NCI-H2196 treated with DMSO at 0.1 percent for 48 hours (cell line): ENCODE data around the gene CRYGB.

ENCODE experiments used
- DNase-seq: peaks from one replicate; lab custom pipeline; 2025; ENCODE audit not compliant: unreplicated experiment; lab: John Stamatoyannopoulos, UW

The CRYGB gene, protein sequence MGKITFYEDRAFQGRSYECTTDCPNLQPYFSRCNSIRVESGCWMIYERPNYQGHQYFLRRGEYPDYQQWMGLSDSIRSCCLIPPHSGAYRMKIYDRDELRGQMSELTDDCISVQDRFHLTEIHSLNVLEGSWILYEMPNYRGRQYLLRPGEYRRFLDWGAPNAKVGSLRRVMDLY

DNA sequence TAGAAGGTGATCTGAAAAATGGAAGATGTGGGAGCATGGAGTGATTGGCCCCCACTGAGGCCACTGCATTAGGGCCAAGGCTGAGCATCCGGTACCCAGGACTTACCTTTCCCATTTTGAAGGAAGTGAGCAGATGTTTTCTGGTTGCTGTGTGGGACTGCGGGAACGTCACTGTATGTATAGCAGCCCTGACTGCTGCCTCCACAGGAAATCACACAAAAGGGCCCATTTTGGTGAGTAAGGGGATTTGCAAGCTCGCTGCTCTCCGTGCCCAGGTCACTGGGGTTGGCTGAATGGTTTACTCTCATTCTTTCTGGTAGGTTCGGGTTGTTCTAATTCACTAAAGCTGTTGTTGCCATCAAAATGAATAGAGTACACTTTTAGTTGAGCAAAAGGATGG, at the start of gene CRYGB:
CRYGB (minus strand) TSS at position 153 of the 400 bp plus-strand sequence; CDS start at position 115, 38 bp downstream.
- no peak for DNase-seq

GRCh38 chr2:208195531-208195930, 49.6 kb upstream of the CRYGB start:
- no peak for DNase-seq

DNA sequence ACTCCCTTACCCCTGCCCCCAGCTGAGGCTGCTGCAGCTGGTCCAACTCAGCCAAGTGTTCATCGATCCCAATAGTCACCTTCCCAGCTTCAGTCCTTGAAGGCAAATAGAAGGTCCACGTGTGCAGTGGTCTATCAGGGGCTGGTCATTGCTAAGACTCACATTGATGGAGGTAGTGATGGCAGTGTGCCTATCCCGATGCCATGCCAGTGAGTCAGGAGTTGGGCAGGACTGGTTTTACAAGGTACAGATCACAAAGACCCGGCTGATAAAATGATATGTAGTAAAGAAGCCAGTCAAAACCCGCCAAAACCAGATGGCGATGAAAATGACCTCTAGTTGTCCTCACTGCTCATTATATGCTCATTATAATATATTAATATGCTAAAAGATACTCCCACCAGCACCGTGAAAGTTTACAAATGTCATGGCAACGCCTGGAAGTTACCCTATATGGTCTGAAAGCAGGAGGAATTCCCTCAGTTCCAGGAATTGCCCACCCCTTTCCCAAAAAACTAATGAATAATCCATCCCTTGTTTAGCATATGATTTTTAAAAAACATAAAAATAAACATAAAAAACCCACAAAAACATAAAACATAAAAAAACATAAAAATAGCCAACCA, 46.8 kb upstream of the CRYGB start:
- no peak for DNase-seq

DNA sequence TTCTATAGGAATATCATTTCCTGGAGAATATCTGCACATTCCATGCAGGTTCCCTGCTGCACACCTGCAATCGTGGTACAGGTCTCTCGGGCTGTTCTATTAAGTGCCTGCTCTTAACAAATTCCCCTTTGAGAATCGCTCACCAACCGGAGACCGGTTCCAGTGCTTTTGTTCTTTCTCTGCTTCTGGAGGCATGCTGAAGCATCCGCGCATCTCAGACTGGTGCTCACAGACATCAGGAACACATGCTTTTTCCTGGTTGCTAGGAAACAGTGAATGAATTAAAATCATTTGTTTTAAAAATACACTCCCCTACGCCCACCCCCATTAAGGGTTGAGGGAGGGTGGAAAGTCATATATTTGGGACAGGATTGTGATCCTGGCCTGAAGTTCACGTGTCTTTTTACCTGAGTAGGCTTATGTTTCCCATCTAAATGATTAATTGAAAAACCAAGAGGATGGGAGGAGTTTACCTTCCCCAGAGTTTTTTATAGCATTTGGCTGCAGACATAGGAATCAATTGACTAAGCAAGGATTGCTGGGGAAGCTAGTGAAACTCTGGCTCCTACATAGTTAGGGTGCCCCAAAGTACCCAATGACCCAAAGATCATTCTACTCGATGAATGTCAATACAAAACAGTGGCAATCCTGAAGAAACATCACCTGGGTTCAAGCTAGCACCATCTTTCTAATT, 44.0 kb upstream of the CRYGB start, which contains the start of gene C2orf80:
C2orf80 (minus strand) TSS at position 221 of the 694 bp plus-strand sequence. CDS start 3,044 bp downstream, outside the sequence.
- DNase-seq, result no peak

- DNase-seq, result no peak
Observed at GRCh38 chr2:208189069-208189809, 43.3 kb upstream of the CRYGB start.

DNA sequence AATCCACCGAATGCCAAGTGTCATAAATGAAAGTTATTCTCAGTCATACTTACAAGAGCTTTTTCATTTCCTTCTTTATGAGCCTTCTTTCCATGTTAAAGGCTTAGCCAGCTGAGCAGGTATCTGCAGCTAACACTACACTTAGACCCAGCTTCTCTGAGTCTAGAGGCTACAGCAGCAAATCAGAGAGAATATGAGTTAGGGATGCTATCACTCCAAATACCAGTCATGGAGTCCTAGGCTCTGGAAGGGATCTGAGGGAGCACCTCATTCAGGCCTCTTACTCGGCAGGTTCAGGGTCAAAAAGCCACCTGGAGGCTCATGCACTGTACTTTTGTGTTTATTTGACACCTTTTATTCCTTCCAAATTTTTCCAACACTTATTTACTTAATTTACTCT, 40.9 kb upstream of the CRYGB start:
- no peak for DNase-seq

DNA sequence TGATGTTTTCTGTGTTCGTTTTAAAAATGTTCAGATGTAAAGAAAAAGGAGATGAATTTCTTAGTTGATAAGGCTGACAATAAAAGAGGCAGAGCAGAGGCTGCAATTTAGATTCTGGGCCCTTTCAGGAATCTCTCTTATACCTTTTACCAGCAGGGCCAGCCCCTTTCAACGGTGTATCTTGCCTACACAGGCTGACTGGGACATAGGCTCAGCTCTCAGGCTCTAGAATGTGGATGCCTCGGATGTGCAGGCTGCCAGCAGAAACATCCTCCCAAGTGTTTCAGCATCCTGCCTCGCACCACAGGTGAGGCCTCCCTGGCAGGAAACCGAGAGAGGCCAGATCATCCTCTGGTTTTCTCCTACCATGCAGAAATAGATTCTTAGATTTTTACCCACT, 40.5 kb upstream of the CRYGB start:
- no peak for DNase-seq

- no peak for DNase-seq
Observed at GRCh38 chr2:208183972-208184705, 38.2 kb upstream of the CRYGB start.

GRCh38 chr2:208183526-208183925, 37.6 kb upstream of the CRYGB start:
- DNase-seq, result no peak

DNA sequence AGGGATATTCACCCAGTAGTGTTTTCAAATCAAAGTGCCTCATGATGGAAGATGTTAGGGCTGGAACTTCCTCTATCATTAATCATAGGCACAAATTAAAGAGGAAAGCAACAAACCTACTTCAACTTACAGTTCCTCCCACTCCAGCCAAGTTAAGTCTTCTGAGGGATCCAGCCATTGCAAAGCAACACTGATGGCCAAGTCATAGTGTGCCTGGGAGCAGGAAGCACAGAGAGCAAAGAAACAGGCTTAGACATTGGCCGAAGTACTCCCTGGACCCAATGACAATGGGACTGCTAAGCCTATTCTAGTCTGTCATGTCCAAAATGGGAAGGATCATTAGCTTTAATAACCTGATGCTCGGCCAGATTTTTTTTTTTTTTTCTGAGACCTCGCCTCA, 36.9 kb upstream of the CRYGB start:
- DNase-seq, result no peak

GRCh38 chr2:208179028-208179609, 33.2 kb upstream of the CRYGB start:
- DNase-seq, result no peak

- DNase-seq, result no peak
Observed at GRCh38 chr2:208175840-208176153, 29.8 kb upstream of the CRYGB start.

GRCh38 chr2:208175069-208175839, 29.3 kb upstream of the CRYGB start:
- peak; percentile 66 for DNase-seq

DNA sequence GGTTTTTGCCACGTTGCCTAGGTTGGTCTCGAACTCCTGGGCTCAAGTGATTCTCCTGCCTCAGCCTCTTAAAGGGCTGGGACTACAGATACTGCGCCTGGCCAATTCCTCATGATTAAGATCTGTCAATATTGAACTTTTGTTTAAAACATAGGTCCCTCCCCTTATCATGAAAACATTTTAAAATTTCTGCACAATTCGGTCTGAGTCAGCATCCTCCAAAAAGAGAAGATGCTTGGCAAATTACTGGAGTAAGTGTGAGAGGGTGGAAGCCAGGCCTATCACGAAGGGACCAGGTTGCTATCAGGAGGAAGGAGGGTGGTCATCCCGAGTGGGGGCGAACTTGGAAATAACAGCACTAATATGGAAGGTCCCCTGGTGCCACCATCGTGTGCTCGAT, 28.2 kb upstream of the CRYGB start:
- DNase-seq, result no peak

GRCh38 chr2:208172125-208172524, 26.2 kb upstream of the CRYGB start:
- DNase-seq, result no peak

DNA sequence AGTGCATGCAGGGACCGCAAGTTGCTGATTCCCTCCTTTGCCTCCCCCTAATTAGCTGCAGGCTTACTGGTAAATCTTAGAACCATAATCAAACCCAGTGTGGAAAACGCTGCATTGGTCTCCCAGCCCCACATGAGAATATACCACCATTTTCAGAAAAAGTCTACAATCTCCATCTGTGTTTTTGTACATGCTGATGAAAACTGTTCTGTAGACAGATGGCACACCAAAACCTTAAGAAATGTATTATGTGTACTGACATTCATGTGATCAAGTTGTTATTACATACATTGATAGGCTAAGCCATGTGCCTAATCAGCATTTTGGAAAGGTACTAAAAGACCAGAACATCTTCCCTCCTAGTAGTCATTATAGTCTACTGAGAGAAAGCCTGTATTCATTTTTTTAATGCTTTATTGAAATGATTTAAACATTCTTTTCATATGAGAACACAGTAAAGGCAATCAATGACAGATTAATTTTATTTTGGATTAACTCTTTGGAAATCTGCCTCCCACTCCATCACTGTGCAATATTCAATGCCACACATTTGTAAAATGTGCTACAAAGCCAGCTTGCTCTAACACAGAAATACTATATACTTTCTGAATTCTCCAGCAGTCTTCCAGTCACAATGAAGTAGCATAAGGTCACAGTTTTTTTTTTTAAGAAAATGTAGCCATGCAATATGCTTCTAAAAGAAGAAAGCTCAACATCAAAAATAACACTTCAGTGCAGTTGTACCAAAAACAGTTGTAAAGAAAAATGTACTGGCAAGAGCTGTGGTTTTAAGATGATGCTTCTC, 19.2 kb upstream of the CRYGB start:
- DNase-seq, result no peak

DNA sequence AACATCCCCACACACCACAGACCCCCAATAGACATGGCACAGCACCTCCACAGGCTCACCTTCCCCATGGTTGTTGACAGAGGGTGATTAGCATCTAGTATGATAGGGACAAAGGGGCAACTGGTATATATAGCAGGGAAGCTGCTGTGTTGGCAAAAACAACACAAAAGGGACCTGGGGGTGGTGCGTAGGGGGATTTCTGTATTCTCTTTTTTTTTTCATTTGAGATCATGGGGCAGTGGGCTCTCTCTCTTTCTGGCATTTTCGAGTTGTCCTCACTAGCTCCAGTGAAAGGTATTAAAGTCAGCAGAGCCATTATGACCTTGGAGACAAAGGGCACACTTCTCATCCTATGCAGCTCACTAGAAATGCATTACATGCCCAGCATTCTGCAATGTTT, 17.5 kb upstream of the CRYGB start, which contains the start of gene CRYGA:
CRYGA (minus strand) TSS at position 101 of the 400 bp plus-strand sequence; CDS start at position 68, 33 bp downstream.
- DNase-seq, result no peak

DNA sequence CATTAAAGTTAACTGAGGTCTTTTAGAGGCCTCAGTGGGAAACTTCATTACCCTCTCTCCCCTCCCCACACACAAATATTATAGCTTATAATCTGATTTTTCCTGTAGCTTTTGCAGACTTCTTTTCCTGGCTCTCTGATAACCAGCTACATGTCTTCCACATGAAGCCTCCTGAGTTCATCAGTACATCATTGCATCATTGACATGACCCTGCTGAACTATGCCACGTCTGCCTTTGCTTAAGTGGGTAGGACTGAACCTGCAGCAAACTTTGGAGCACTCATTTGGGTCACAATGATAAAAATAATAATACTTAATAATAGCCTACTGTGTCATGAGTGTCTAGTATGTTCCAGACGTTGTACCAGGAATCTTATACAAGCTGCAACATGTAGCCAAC, 10.5 kb upstream of the CRYGB start:
- DNase-seq, result no peak

GRCh38 chr2:208153156-208153555, 7.2 kb upstream of the CRYGB start:
- DNase-seq, result no peak
